ENCODE data around the gene SCD5.
A peak's percentile ranks its signal among the peaks of the same experiment; 100 is the strongest.

Gene SCD5

GRCh38 chr4:82728301-82728700, 70.3 kb downstream of the SCD5 start:
- H3K4me3 ChIP-seq (ENCODE audit: low read depth, low read length, poor library complexity, severe bottlenecking) = no peak overlapping the region
- no peak overlapping the region for H3K27ac ChIP-seq (ENCODE audit: low read depth, low read length, poor library complexity, severe bottlenecking)
- H3K36me3 ChIP-seq (ENCODE audit: insufficient read depth, low read length) = no peaks in the 10 kb centered on the region
- H4K20me1 ChIP-seq (ENCODE audit: insufficient read depth, low read length) = no peaks in the 10 kb centered on the region
- H3K4me2 ChIP-seq (ENCODE audit: low read length) = no peak overlapping the region
- no peak overlapping the region for H2AFZ ChIP-seq (ENCODE audit: low read length)
- H3K9ac ChIP-seq (ENCODE audit: low read length) = no peak overlapping the region
- no peaks in the 10 kb centered on the region for H3K79me2 ChIP-seq (ENCODE audit: insufficient read depth, low read length)
- H3K9me2 ChIP-seq (ENCODE audit: low read depth, low read length) = no peaks in the 10 kb centered on the region
- no peaks in the 10 kb centered on the region for H3K9me3 ChIP-seq (ENCODE audit: low read length)
- TF ChIP-seq EZH2 (IDR thresholded peaks at IDR 0.05; ENCODE audit: borderline replicate concordance, low read length) = no peak
- TF ChIP-seq CTCF (IDR thresholded peaks at IDR 0.05; ENCODE audit: low read length) = no peak
- no peaks in the 10 kb centered on the region for H3K27me3 ChIP-seq (ENCODE audit: insufficient read depth, low read length)
- H3K4me1 ChIP-seq (ENCODE audit: insufficient read depth, low read length, severe bottlenecking) = no peaks in the 10 kb centered on the region
- no peaks in the 10 kb centered on the region for H3F3A ChIP-seq (ENCODE audit: insufficient read depth, low read length)

GRCh38 chr4:82726596-82726995, 72.0 kb downstream of the SCD5 start:
- H3F3A ChIP-seq (ENCODE audit: insufficient read depth, low read length) = no peaks in the 10 kb centered on the region
- no peaks in the 10 kb centered on the region for H3K79me2 ChIP-seq (ENCODE audit: insufficient read depth, low read length)
- H3K4me3 ChIP-seq (ENCODE audit: low read depth, low read length, poor library complexity, severe bottlenecking) = no peak overlapping the region
- H3K4me2 ChIP-seq (ENCODE audit: low read length) = no peak overlapping the region
- no peaks in the 10 kb centered on the region for H3K4me1 ChIP-seq (ENCODE audit: insufficient read depth, low read length, severe bottlenecking)
- H3K9me2 ChIP-seq (ENCODE audit: low read depth, low read length) = no peaks in the 10 kb centered on the region
- H2AFZ ChIP-seq (ENCODE audit: low read length) = no peak overlapping the region
- no peak overlapping the region for H3K27ac ChIP-seq (ENCODE audit: low read depth, low read length, poor library complexity, severe bottlenecking)
- no peak overlapping the region for H3K9ac ChIP-seq (ENCODE audit: low read length)
- no peaks in the 10 kb centered on the region for H3K9me3 ChIP-seq (ENCODE audit: low read length)
- no peaks in the 10 kb centered on the region for H4K20me1 ChIP-seq (ENCODE audit: insufficient read depth, low read length)
- no peaks in the 10 kb centered on the region for H3K36me3 ChIP-seq (ENCODE audit: insufficient read depth, low read length)
- TF ChIP-seq CTCF (IDR thresholded peaks at IDR 0.05; ENCODE audit: low read length) = no peak
- no peak for TF ChIP-seq EZH2 (IDR thresholded peaks at IDR 0.05; ENCODE audit: borderline replicate concordance, low read length)
- no peaks in the 10 kb centered on the region for H3K27me3 ChIP-seq (ENCODE audit: insufficient read depth, low read length)

- no peaks in the 10 kb centered on the region for H4K20me1 ChIP-seq (ENCODE audit: insufficient read depth, low read length)
- no peaks in the 10 kb centered on the region for H3K4me1 ChIP-seq (ENCODE audit: insufficient read depth, low read length, severe bottlenecking)
- H3K9ac ChIP-seq (ENCODE audit: low read length) = no peak overlapping the region
- H3K4me2 ChIP-seq (ENCODE audit: low read length) = no peak overlapping the region
- no peaks in the 10 kb centered on the region for H3K9me3 ChIP-seq (ENCODE audit: low read length)
- H3K27me3 ChIP-seq (ENCODE audit: insufficient read depth, low read length) = no peaks in the 10 kb centered on the region
- H3K4me3 ChIP-seq (ENCODE audit: low read depth, low read length, poor library complexity, severe bottlenecking) = no peak overlapping the region
- no peaks in the 10 kb centered on the region for H3F3A ChIP-seq (ENCODE audit: insufficient read depth, low read length)
- H3K36me3 ChIP-seq (ENCODE audit: insufficient read depth, low read length) = no peaks in the 10 kb centered on the region
- TF ChIP-seq CTCF (IDR thresholded peaks at IDR 0.05; ENCODE audit: low read length) (peak; percentile 78), EZH2 (IDR thresholded peaks at IDR 0.05; ENCODE audit: borderline replicate concordance, low read length) (no peak)
- H2AFZ ChIP-seq (ENCODE audit: low read length) = no peak overlapping the region
- no peak overlapping the region for H3K27ac ChIP-seq (ENCODE audit: low read depth, low read length, poor library complexity, severe bottlenecking)
- no peaks in the 10 kb centered on the region for H3K9me2 ChIP-seq (ENCODE audit: low read depth, low read length)
- H3K79me2 ChIP-seq (ENCODE audit: insufficient read depth, low read length) = no peaks in the 10 kb centered on the region
Measured at GRCh38 chr4:82721819-82722423, 76.7 kb downstream of the SCD5 start.
